Measurements from ENCODE around the gene ZNF211. TPM values are rescaled to one million over a fixed set of nuclear protein-coding genes. Genes with fewer than 3 reads are reported as not detected.

The ZNF211 gene
- total and polyA plus RNA-seq, 9 of the 15 experiments (the other 6 are each of a cell fraction or from before 2014, with no cell fraction given), result 1.3 to 11.6 (median 4.5) TPM

- no peak for ATAC-seq
- Histone ChIP-seq H2AFZ (ENCODE audit: low read depth, low read length) (no peak overlapping the region), H3K27ac (ENCODE audit: extremely low read depth, low read depth, low read length) (no peak overlapping the region), H3K27me3 (ENCODE audit: control insufficient read depth in 2 of 2, insufficient read depth in 2 of 2, low read length in 2 of 2) (no peaks in the 10 kb centered on the region), H3K9me1 (ENCODE audit: control insufficient read depth, insufficient read depth, low read length) (no peaks in the 10 kb centered on the region), H3K36me3 (ENCODE audit: control insufficient read depth, insufficient read depth, low read length) (peaks cover 27% of the 10 kb centered on the region), H3K79me2 (ENCODE audit: control insufficient read depth, insufficient read depth, low read length) (no peaks in the 10 kb centered on the region), H3K4me1 (replicated peaks in 1 of 2; ENCODE audit: control insufficient read depth in 2 of 2, insufficient read depth in 2 of 2, low read length in 2 of 2) (no peaks in the 10 kb centered on the region; a peak in 1 of 5 replicates), H4K20me1 (replicated peaks; ENCODE audit: control insufficient read depth, insufficient read depth, low read length) (no peaks in the 10 kb centered on the region), H3K4me3 (no peak overlapping the region), H3K4me2 (ENCODE audit: insufficient read depth, low read length) (no peak overlapping the region), H3K9me3 (replicated peaks; ENCODE audit: control insufficient read depth, insufficient read depth, low read depth, low read length) (peaks cover 22% of the 10 kb centered on the region), H3K9ac (ENCODE audit: insufficient read depth in 1 of 2, low read depth in 2 of 2, low read length in 2 of 2) (no peak overlapping the region)
- no peak for FAIRE-seq
- in situ Hi-C loops (cut with MboI) (no loop called here), intact Hi-C loops (cut with micrococcal nuclease) (no loop called here)
- POLR2A ChIA-PET, result no interaction called here
- DNase-seq (ENCODE audit: extremely low read depth in 1 of 4, low spot score in 3 of 4), result no peak
- no TSS peak for BruUV-seq (replicated peaks)
- TF ChIP-seq C11orf30 (IDR thresholded peaks at IDR 0.05; ENCODE audit: low read depth) (peak; percentile 39), ZNF316 (IDR thresholded peaks at IDR 0.05) (peak; percentile 69; the same call in 1 of the 2 replicates), UBTF (IDR thresholded peaks at IDR 0.05; ENCODE audit: borderline replicate concordance in 1 of 2, low read depth in 2 of 2, low read length in 2 of 2) (no peak)
- CTCF ChIA-PET (ENCODE audit: low intra/inter-chr PET ratio), result no interaction called here
Measured at GRCh38 chr19:57643734-57644133, 10.8 kb downstream of the ZNF211 start.

Measured in K562 (cell line).